ENCODE measurements around the gene STAC.
"Not testable (repeated sequence)": the region's sequence is repeated elsewhere in the genome, so short reads cannot be mapped to it uniquely, and the experiment has no call there.

Gene STAC

DNA sequence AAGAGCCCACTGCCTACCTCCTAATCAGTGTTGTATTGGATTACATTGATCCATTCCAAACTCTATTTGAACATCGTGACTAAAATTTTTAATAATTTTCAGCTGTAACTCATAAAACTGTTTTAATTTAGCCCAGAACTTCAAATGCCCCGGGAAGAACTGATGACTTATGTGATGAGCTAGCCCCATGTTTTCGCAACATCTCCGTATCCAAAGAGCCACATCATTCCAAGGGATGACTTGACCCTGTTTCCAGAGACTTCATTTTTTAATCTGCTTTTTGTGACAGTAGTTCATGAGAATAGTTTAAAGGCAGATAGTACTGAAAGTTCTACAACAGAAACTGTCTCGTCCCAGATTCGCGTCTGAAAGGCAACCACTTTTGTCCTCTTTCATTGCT is 97.4 kb downstream of the STAC start:
- no peak for DNase-seq (ENCODE audit: low read depth in 2 of 2)

DNA sequence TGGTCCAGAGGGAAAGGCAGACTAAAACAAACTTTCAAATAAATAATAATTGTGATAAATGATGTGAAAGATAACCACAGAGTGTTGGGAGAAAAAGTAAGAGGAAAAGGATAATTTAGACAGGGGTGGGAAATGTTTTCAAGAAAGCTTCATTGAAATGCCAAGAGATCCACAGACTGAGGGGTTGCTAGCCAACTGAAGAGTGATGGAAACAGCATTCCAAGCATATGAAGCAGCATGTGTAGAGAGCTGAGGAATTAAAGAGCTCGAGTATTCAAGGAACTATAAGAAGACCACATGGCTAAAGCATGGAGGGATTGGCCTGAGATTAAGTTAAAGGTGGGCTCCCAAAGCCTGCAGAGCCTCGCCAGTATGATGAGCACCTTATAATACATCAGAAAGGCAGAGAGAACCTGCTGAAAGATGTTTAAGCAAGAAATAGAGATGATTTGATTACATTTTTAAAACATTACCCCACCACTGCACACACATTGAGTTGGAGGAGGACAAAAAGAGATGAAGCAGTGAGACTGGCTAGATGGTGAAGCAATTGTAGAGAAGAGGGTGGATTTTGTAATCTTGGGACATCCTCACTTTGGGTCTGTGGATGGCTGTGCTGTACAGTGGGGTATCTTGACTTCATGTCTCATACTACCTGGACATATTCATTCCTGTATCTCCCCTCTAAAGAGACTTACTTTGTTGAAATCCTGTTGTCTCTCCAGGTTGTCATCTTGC is 100.8 kb downstream of the STAC start:
- DNase-seq (ENCODE audit: low read depth in 2 of 2): no peak

DNA sequence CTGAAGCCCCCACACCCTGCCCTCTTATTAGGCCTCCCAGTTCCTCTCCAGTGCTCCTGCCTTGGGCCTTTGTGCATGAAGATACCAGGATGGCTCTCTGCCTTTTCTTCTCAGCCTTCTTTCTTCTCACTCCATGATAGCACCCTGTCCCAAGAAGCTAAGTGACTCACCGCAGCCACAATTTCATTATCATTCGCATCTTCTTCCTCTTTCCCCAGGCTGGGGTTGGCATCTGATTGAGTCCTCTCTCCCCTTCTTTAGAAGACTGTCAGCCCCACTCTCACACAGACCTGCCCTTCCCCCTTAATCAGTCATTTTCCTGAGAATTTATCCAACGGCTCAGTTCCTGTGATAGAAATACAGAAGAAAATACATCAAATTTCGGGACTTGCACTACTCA is 102.0 kb downstream of the STAC start:
- no peak for DNase-seq (ENCODE audit: low read depth in 2 of 2)

DNA sequence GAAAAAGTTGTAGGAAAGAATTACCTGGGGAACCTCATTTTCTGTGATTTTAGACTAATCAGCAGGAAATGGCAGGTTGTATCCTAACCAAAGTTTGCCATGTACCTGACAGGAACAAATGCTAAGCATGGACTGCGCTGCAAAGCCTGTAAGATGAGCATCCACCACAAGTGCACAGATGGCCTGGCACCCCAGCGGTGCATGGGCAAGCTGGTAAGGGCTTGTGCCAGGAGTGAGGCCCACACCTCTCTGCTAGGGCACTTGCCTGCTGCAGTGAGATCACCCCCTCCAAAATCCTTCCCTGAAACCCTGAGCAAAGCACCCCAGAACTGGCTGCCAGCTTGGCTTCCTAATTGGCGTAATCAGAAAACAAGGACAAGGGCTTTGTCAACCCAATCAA is 102.6 kb downstream of the STAC start:
- no peak for DNase-seq (ENCODE audit: low read depth in 2 of 2)

DNA sequence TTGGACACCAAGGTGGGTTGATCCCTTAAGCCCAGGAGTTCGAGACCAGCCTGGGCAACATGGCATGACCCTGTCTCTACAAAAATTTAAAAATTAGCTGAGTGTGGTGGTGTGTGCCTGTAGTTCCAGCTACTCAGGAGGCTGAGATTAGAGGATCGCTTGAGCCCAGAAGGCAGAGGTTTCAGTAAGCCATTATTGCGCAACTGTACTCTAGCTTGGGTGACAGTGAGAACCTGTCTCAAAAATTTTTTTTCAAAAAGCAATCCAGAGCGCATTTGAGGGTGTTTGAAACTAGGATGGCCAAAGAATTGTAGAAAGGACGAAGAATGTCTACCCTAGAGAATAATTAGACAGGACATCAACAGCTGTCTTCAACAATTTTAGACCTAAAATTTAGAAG is 103.4 kb downstream of the STAC start:
- DNase-seq (ENCODE audit: low read depth in 2 of 2): no peak

DNA sequence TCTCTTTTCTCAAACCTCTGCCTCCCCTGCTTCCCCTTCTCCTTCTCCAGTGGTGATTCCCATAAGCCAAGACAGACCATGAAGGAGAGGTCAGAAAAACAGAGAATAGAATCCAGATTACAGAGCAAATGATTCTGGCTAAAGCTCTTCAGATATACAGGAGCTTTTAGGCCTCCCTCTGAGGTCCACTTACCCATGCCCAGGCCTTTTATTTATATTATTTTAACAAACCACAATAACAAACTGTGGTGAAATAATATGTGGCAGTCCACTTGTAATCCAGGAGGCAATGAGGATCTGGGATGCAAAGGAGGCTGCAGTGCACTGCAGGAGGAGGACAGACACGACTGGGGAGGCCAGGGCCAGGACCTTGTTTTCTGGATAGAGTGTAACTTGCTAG is 104.1 kb downstream of the STAC start:
- no peak for DNase-seq (ENCODE audit: low read depth in 2 of 2)

DNA sequence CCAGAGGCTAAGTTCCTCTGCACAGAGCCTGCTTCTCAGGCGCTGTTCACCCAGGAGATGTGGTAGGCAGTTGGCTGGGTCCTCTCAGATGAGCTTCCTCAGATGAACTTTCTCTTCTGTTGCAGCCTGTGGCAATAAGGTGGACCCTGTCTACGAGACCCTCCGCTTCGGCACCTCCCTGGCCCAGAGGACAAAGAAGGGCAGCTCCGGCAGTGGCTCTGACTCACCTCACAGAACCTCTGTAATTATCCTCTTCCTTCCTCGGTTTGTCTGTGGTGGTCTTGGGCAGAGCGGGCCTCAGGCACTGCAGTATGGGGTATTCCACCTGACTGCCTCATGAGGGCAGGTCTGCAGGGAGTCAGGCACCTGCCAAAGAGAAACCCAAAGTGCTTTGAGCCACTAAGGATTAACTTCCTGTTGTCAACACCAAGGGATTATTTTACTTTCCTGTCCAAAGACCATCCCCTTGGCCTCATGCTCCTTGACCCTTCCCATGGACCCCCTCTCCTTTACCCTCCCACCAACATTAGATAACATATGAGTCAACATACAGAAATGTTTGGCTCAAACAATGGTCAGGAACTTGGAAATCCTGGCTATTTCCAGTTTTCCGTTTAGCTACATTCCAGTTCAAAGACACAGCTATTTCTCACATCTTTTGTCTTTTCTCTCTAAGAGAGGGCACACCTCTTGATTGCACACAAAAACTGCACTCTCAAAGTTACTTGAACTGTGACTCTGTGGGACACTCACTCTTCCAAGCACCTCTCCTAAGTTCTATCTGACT is 105.9 kb downstream of the STAC start:
- DNase-seq (ENCODE audit: low read depth in 2 of 2): no peak

DNA sequence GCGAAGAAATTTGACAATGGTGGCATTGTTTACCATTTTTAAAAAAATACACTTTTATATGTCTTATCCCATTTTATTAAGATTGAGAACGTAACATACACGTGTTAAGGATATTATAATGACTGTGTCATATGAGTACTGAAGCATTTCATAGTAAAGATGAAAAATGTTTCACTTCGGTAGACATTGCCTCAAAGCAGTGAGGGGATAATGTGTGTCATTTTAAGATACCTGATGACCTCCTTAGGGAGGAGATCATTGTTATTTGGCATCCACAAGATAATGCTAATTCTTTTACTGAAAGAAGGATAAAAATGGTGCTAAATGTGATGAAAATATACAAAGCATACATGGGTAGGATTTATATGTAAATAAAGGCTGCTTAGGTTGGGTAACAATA is 107.3 kb downstream of the STAC start:
- no peak for DNase-seq (ENCODE audit: low read depth in 2 of 2)

DNA sequence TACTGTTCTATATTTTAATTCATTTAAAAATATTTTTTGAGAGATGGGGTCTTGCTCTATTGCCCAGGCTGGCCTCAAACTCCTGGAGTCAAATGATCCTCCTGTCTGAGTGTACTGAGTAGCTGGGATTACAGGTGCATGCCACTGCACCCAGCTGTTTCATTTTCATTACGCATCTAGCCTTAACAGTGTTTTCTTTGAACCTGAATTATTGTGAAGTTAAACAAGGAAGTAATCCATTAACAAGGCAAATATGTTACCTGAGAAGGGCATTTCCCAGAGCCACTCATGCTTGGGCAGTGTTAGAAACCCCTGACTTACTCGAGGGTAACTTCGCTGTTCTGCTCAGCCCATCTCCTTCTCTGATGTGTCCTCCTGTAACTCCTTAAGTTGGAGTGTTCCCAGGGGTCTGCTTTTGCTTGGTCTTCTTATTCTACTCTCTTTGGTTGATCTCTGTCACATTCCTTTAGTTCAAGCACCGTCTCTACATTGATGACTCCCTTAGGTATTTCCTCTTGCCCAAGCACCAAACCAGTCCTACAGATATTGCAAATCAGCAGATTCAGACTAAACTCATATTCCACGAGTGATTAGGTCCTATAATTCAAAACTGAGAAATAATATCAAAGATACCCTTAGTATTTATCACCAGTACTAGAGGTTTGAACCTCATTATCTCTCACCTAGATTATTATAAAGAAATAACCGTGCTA is 107.9 kb downstream of the STAC start:
- DNase-seq (ENCODE audit: low read depth in 2 of 2): no peak

DNA sequence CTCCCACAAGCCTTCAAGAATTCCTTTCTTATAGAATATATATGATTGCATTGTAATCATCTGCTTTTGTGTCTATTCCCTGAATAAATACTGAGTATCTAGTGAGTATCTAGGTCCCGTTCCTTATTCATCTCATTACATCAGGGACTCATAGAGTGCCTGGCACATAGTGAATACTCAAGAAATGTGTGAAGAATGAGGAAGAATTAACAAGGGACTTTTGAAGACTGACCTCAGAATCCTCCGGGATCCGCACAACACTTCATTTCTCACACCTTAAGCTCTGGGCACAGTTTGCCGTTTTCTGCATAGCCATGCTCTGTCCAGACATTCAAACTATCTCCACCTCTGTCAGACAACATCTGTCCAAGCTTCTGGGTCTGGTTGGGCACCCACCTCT is 108.8 kb downstream of the STAC start:
- no peak for DNase-seq (ENCODE audit: low read depth in 2 of 2)

DNA sequence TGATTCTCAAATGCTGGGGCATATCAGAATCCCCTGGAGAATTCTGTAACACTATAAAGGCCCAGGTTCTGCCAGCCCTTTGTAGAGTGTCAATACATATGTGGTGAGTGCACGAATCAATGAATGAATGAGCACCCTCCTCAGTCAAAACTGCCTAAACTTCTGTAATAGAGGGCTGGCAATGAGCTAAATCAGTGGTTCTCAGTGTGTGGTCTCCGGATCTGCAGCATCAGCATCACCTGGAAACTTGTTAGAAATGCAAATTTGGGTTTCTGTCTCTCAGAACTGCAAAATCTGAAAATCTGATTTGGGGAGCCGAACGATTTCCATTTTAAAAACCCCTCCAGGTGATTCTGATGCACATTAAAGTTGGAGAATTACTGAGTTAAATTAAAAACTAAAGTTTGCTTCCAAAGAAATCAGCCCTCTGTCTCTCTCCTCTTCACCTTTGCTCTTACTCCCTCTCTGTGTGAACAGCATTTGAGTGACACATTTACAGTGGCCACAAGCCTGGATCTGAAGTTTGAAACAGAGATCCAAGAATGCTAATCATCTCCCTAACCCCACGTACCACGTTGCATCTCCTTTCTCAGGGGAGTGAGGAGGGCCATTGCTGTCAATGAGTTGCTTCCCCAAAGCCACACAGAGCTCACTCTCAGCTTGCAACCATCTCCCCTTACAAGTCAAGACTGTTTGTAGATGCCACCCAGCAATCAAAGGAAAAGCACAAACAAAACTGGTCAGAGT is 109.5 kb downstream of the STAC start:
- no peak for DNase-seq (ENCODE audit: low read depth in 2 of 2)

DNA sequence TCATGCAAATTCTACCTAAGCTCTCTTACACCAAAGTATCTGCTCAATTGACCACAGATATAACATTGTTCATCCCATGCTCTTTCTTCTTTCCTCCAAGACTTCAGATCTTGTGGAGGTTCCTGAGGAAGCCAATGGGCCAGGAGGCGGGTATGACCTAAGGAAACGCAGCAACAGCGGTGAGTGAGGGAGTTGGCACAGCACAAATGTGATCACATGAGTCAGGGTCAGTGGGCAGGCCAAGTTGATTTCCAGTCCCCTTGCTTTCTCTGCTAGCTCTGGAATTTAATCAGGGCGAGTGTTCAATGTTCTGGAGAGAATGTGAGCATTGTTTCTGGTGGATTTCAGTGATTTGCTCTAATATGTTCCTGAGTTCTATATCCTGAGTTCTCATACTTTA is 112.7 kb downstream of the STAC start:
- no peak for DNase-seq (ENCODE audit: low read depth in 2 of 2)

DNA sequence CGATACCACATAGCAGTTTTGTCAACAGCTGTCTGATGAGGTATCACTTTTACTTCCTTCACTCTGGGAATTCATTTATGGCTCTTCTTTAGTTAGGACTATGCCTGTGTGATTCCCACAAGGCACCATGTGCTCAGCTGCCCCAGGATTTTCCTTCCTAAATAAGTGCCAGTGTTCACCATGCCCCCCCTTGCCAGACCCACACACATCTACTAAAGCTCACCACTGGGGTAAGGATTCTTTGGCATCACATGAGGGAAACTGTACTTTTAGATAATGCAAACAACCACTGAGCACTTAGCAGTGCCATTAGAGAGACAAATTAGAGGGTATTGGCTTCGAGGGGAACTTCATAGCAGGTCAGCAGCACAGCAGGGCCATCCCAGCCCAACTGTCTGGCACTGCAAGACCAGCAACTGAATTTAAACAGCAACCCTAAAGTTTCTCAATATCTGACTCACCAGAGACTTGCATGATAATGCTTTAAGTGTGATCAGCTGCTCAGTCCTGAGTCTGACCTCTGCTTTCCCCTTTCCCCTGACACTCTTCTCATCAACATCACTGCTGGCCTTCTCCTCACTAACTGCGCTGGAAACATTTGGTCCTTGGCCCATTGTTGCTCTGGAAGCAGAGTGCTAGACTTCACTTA is 114.3 kb downstream of the STAC start:
- no peak for DNase-seq (ENCODE audit: low read depth in 2 of 2)

DNA sequence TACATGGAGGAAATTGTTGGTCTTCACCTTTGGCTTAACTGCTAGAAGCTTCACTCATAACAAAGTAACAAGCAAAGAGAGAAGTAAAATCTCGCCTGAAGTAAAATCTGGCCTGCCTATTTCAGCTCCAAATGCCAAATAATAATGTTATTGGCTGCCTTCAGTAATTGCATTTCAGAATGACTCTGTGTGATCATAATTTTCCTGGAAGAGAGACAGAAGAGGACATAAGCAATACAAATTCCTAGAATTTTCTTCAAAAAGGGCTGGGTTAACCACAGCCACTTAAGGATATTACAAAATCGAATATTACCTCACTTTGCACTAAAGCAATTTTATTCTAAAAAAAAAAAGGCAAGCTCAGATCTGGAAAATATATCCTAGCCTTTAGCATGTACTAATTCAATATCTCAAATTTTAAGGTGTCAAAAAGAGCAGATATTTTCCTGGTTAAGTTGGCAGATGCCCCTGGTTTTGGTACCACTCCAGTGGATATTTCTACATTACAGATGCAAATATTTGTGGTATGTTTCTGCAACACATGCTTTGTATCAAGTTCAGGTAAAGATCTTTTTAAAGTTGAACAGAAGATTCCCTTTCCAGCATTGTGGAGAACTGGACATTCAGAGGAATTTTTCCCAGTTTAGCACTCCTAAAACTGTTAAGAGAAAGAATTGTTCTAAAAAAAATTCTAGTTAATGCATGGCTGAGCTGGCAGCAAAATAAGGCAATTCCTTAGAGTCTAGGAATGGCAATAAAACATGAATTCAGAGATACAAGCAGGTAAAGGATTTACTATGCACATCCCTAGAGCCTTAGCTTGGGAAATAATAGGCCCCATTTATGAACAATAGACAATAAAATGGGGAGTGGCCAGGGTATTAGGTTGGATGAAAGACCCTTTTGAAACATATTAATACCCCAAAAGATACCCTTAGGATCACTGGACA is 116.7 kb downstream of the STAC start:
- DNase-seq (ENCODE audit: low read depth in 2 of 2): no peak

DNA sequence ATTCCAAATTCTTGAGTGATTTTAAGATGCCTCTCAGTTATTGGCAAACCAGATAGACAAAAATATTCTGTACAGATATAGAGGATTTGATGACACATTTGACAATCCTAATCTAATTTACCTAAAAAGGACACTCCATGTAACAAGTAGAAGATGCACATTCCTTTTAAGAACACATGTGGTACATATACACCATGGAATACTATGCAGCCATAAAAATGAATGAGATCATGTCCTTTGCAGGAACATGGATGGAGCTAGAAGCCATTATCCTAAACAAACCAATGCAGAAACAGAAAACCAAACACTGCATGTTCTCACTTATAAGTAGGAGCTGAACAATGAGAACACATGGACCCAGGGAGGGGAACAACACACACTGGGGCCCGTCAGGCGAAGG is 119.7 kb downstream of the STAC start:
- not testable (repeated sequence) for DNase-seq (ENCODE audit: low read depth in 2 of 2)

DNA sequence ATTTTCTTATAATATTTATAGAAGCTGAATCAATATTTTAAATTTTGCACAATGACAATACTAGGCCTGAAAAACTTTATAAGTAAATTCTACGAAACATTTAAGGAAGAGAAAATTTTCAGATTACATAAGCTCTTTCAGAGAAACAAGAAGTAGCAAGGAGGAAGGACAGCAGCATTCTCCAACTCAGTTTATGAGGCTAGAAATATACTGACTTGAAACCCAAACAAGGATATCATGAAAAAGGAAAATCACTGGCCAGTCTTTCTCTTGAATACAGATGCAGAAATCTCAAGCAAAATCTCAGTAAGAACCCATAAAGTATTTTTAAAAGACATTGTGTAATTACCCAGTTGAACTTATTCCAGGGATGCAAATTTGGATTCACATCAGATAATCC is 121.3 kb downstream of the STAC start:
- DNase-seq (ENCODE audit: low read depth in 2 of 2): no peak

DNA sequence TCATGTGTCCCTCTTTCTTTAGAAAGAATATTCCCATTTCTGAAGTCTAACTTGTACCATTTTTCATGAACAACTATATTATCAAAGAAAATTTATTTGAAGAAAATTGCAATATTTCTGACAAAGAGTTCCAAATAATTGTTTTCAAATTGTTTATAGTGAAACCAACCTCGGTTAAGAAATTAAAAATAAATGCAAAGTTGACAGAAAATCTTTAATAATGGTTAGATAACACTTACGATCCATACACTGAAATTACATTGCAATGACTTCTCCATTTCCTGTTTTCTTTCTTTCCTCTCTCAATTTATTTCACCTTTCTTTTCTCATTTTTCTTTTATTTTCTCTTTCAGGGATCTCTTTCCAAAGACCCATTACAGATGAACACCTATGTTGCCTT is 125.1 kb downstream of the STAC start:
- no peak for DNase-seq (ENCODE audit: low read depth in 2 of 2)

DNA sequence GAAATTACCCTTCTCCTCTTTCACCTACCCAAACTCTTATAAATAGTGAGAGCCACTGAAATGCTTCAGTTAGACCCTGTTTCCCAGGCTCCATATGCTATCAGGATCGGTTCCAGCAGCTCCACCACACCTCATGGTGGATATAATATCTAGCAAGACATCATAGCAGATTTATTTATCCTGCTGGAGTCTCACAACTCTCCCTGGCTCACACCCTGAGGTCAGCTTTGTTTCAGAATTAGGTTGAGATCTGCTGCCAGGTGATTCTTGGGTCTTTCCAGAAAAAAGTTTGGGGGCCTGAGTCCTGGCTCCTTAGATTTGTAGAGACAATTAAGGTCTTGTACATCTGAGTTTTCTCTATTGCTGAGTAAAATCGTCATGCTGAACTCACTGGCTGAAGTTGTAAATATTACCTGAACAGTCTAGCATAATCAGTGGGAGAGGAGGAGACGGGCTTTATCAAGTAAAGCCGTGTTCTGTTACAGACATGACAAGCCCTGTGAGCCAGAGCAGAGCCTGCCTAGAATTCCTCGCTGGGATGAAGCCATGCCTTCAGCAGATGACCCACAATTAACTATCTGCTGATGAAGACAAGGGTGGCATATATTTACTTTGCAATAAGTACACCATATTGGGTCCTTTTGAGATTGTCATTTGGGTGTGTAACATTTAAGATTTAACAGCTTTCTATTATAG is 131.6 kb downstream of the STAC start:
- DNase-seq (ENCODE audit: low read depth in 2 of 2): no peak

DNA sequence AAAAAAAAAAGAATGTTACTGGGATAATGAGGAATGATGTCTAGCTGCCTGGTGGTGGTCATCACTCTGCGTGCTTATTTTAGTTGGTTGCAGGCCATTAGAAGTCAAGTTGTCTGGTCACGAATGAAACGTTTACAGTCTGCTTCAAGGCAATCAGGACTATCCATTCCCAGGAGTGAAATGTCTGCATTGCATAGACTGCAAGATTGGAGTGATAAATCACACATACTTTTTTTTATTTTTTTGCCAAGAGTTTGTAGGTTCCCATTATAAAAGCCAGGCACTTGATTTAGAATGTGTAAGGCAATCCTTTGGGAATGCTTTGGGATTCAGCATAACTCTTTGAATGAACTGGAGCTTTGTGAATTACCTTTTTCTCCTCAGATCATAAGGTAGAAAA is 132.3 kb downstream of the STAC start:
- no peak for DNase-seq (ENCODE audit: low read depth in 2 of 2)

DNA sequence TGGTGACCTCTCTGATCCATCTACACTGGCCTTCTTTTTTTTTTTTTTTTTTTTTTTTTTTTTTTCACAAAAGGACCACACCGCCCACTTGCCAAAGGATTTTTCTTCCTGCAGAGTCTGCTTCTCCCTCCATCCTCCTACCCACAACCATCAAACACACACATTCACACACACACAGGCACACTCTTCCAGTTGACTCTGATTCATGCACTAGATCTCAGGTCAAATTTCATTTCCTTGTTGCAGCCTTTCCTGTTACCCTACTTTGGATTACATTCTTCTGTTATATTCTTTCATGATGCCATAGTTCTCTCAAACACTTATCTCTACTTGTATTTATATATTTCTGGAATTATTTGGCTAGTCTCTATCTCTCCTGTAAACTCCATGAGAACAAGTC is 133.9 kb downstream of the STAC start:
- DNase-seq (ENCODE audit: low read depth in 2 of 2): no peak
